SU-DHL-6 (cell line): ENCODE results near the gene TMEM182.

Experiments
- H2AFZ ChIP-seq: fragments of 200-600 bp; sonication (generic); 2 replicates; pipeline ENCODE4 v1.6.1; 2014; ENCODE audit warnings: low read depth, mild to moderate bottlenecking, moderate library complexity, mixed read lengths, antibody characterized with exemption, low read length; ENCODE audit not compliant: severe bottlenecking
- H3F3A ChIP-seq: fragments of 200-600 bp; shearing (Covaris generic); 2 replicates; pipeline ENCODE4 v1.6.0; 2016; ENCODE audit warnings: antibody characterized with exemption, mild to moderate bottlenecking; ENCODE audit not compliant: insufficient read depth
- H3K27ac ChIP-seq: fragments of 200-600 bp; sonication (generic); 2 replicates; pipeline ENCODE4 v1.5.1; 2016; ENCODE audit warnings: low read depth, mild to moderate bottlenecking, low read length, moderate library complexity, mixed read lengths
- H3K27me3 ChIP-seq: fragments of 200-600 bp; sonication (generic), shearing (Covaris generic); 2 replicates; pipeline ENCODE4 v1.6.0; 2014; ENCODE audit warnings: mild to moderate bottlenecking, low read length
- H3K36me3 ChIP-seq: fragments of 200-600 bp; sonication (generic); 2 replicates; pipeline ENCODE4 v1.6.1; 2014; ENCODE audit warnings: mild to moderate bottlenecking, low read length, mixed read lengths
- H3K4me2 ChIP-seq: fragments of 300-600, 200-600 bp; shearing (Covaris generic), sonication (generic); 2 replicates; pipeline ENCODE4 v1.6.0; 2014; ENCODE audit warnings: low read length, low read depth, mild to moderate bottlenecking; ENCODE audit not compliant: poor library complexity, severe bottlenecking
- H3K4me3 ChIP-seq: fragments of 200-600 bp; sonication (generic); 2 replicates; pipeline ENCODE4 v1.5.1; 2014; ENCODE audit warnings: antibody characterized with exemption, low read length, mild to moderate bottlenecking, mixed read lengths; ENCODE audit not compliant: insufficient read depth, poor library complexity, severe bottlenecking
- H3K79me2 ChIP-seq: fragments of 200-600 bp; sonication (generic); 2 replicates; pipeline ENCODE4 v1.6.1; 2014; ENCODE audit warnings: mild to moderate bottlenecking, low read length, moderate library complexity; ENCODE audit not compliant: insufficient read depth
- H3K9ac ChIP-seq: fragments of 200-600 bp; sonication (generic); 2 replicates; pipeline ENCODE4 v1.7.0; 2014; ENCODE audit warnings: mild to moderate bottlenecking, low read length
- H3K9me2 ChIP-seq: fragments of 200-600 bp; sonication (generic); replicated peaks from 2 replicates; pipeline ENCODE4 v1.6.1; 2014; ENCODE audit warnings: low read length; ENCODE audit not compliant: insufficient read depth
- H3K9me3 ChIP-seq: fragments of 200-600 bp; sonication (generic); 2 replicates; pipeline ENCODE4 v1.6.1; 2014; ENCODE audit warnings: low read length, mixed read lengths; ENCODE audit not compliant: insufficient read depth
- H4K20me1 ChIP-seq: fragments of 200-600 bp; sonication (generic); 2 replicates; pipeline ENCODE4 v1.6.1; 2014; ENCODE audit warnings: low read depth, mild to moderate bottlenecking, antibody characterized with exemption, low read length, moderate library complexity, mixed read lengths
- EZH2phosphoT487 ChIP-seq: fragments of 200-600 bp; sonication (generic), shearing (Covaris generic); conservative IDR thresholded peaks from 2 replicates; pipeline ENCODE4 v1.6.1; 2018; ENCODE audit warnings: mild to moderate bottlenecking, antibody characterized with exemption, low read length, moderate library complexity, mixed read lengths
- TF ChIP-seq, protein P1 (sequence below): fragments of 200-600 bp; sonication (generic); IDR thresholded peaks from one replicate; pipeline ENCODE4 v1.5.1; 2017; ENCODE audit warnings: antibody characterized with exemption, mild to moderate bottlenecking, low read length, moderate library complexity; ENCODE audit not compliant: insufficient read depth, poor library complexity, severe bottlenecking

TMEM182 gene

GRCh38 chr2:102788885-102789260 lies 27.0 kb downstream of the TMEM182 start:
- no peaks in the 10 kb centered on the region for H3K9me3 ChIP-seq
- H3K27ac ChIP-seq = no peak overlapping the region
- H3K79me2 ChIP-seq = no peaks in the 10 kb centered on the region
- TF ChIP-seq, protein P1, sequence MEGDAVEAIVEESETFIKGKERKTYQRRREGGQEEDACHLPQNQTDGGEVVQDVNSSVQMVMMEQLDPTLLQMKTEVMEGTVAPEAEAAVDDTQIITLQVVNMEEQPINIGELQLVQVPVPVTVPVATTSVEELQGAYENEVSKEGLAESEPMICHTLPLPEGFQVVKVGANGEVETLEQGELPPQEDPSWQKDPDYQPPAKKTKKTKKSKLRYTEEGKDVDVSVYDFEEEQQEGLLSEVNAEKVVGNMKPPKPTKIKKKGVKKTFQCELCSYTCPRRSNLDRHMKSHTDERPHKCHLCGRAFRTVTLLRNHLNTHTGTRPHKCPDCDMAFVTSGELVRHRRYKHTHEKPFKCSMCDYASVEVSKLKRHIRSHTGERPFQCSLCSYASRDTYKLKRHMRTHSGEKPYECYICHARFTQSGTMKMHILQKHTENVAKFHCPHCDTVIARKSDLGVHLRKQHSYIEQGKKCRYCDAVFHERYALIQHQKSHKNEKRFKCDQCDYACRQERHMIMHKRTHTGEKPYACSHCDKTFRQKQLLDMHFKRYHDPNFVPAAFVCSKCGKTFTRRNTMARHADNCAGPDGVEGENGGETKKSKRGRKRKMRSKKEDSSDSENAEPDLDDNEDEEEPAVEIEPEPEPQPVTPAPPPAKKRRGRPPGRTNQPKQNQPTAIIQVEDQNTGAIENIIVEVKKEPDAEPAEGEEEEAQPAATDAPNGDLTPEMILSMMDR = no peak
- no peak for TF ChIP-seq EZH2phosphoT487
- no peak overlapping the region for H2AFZ ChIP-seq
- no peaks in the 10 kb centered on the region for H3F3A ChIP-seq
- H3K9ac ChIP-seq = no peak overlapping the region
- H3K4me2 ChIP-seq = no peak overlapping the region
- no peaks in the 10 kb centered on the region for H4K20me1 ChIP-seq
- H3K9me2 ChIP-seq = no peaks in the 10 kb centered on the region
- H3K4me3 ChIP-seq = no peak overlapping the region
- no peaks in the 10 kb centered on the region for H3K27me3 ChIP-seq
- H3K36me3 ChIP-seq = no peaks in the 10 kb centered on the region

DNA sequence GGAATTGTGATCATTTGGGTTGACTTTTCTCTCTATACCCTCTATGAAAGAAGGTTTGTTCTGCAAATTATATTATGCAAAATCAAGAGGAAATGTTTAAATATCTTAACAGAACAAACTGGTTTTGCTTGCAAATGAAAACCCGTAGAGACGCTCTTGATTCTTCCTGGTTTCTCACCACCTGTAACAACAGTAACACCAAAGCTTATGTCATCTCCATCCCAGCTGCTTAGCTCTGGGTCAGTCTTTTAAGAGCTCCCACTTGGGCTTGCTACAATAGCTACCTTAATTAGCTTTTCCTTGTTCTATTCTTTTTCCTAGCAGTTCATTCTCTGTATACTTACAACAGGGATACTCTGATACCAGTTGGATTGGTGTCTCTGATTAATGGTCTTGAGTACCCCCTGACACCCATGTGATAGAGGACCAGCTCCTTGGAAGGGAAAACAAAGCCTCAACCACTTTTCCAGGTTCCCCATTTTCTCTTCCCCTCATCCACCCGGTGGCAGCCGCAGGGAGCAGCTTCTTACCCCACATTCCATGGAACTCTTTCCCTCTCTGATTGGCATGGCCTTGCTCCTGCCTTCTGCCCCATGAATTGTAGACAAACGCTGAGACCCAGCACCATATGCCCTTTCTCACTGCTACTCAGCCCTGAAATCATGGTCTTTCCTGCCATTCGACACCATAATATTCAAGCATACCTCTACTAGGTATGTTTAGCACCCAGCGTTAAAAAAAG lies 27.7 kb downstream of the TMEM182 start:
- H3F3A ChIP-seq = no peaks in the 10 kb centered on the region
- H3K79me2 ChIP-seq = no peaks in the 10 kb centered on the region
- no peak overlapping the region for H3K27ac ChIP-seq
- no peak overlapping the region for H3K4me3 ChIP-seq
- H3K4me2 ChIP-seq = no peak overlapping the region
- no peaks in the 10 kb centered on the region for H3K36me3 ChIP-seq
- H3K9me3 ChIP-seq = no peaks in the 10 kb centered on the region
- H3K9me2 ChIP-seq = no peaks in the 10 kb centered on the region
- no peak overlapping the region for H3K9ac ChIP-seq
- no peak overlapping the region for H2AFZ ChIP-seq
- no peaks in the 10 kb centered on the region for H4K20me1 ChIP-seq
- no peak for TF ChIP-seq EZH2phosphoT487
- no peaks in the 10 kb centered on the region for H3K27me3 ChIP-seq

- H3K79me2 ChIP-seq = no peaks in the 10 kb centered on the region
- no peaks in the 10 kb centered on the region for H3K9me2 ChIP-seq
- no peaks in the 10 kb centered on the region for H3K36me3 ChIP-seq
- no peaks in the 10 kb centered on the region for H3F3A ChIP-seq
- no peaks in the 10 kb centered on the region for H4K20me1 ChIP-seq
- no peaks in the 10 kb centered on the region for H3K9me3 ChIP-seq
- no peak overlapping the region for H3K9ac ChIP-seq
- H3K4me3 ChIP-seq = no peak overlapping the region
- no peak overlapping the region for H3K27ac ChIP-seq
- no peak overlapping the region for H2AFZ ChIP-seq
- no peaks in the 10 kb centered on the region for H3K27me3 ChIP-seq
- TF ChIP-seq, protein P1 = no peak
- TF ChIP-seq EZH2phosphoT487 = no peak
- no peak overlapping the region for H3K4me2 ChIP-seq
Observed at GRCh38 chr2:102790091-102790455, 28.2 kb downstream of the TMEM182 start.

DNA sequence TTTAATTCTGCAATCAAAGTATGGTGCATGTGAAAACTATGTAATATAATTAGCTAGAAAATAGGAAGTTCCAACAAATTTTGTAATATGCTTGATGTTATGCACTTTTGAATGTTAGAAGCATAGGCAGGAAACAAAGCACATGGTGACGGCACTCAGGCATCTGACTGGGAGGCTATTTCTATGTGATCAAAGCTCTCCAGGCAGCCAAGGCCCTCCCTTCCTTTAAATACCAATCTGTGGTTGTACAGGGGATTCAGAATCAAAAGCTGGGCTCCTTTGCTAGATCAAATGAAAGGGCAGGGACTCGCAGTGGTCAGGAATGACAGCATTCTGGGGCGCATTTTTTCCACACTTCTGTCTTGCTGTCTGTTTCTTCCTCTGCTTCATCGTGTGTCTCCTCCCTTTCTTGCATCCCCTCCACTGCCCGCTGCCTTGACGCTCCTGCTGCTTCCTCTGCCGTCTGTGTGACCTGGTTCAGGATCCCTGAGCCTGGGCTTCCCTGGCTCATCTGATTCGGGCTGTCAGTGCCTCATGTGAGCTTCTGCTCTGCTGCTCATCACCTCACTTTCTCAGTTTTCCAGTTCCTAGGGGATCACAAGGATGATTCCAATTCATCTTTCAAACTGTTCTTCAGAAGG lies 30.9 kb downstream of the TMEM182 start:
- H3K9me2 ChIP-seq = no peaks in the 10 kb centered on the region
- TF ChIP-seq EZH2phosphoT487 = no peak
- TF ChIP-seq, protein P1 = no peak
- no peak overlapping the region for H3K9ac ChIP-seq
- H3F3A ChIP-seq = no peaks in the 10 kb centered on the region
- H3K36me3 ChIP-seq = no peaks in the 10 kb centered on the region
- H3K79me2 ChIP-seq = no peaks in the 10 kb centered on the region
- no peaks in the 10 kb centered on the region for H3K27me3 ChIP-seq
- H4K20me1 ChIP-seq = no peaks in the 10 kb centered on the region
- H2AFZ ChIP-seq = no peak overlapping the region
- no peak overlapping the region for H3K4me3 ChIP-seq
- no peaks in the 10 kb centered on the region for H3K9me3 ChIP-seq
- no peak overlapping the region for H3K27ac ChIP-seq
- H3K4me2 ChIP-seq = no peak overlapping the region
